IMR-90 (cell line): ENCODE results near the gene ORMDL3. TPM values are rescaled to one million over a fixed set of nuclear protein-coding genes. Genes with fewer than 3 reads are reported as not detected.

Experiments used
- ATAC-seq: fragments of 200-7000 bp; cut with Tn5 transposase; 2 replicates; pipeline ENCODE4 v1.9.1; 2020; ENCODE audit warnings: low read depth, mild to moderate bottlenecking, moderate library complexity
- BruUV-seq: library from RNA; stranded (reverse); fragments of 400-500 nt; replicated peaks from 2 replicates; lab custom pipeline; 2021; lab: Mats Ljungman, UMichigan
- CTCF ChIA-PET: fragments of 300-600 bp; formaldehyde crosslinking; extraction: SDS; loops from one replicate; lab custom pipeline; 2021; ENCODE audit warnings: antibody characterized with exemption; lab: Yijun Ruan, JAX
- POLR2A ChIA-PET: fragments of 300-600 bp; sonication (Branson Sonifier 250); formaldehyde crosslinking; loops from one replicate; lab custom pipeline; 2022; ENCODE audit warnings: antibody characterized with exemption; ENCODE audit not compliant: unreplicated experiment; lab: Charles Lee
- DNase-seq: peaks from one replicate; pipeline ENCODE4 v3.0.0; 2013
- H2AFZ ChIP-seq: replicated peaks from 2 replicates; pipeline ENCODE3; 2013; ENCODE audit warnings: low read length, mild to moderate bottlenecking; ENCODE audit not compliant: poor library complexity
- H2AK5ac ChIP-seq: 2 replicates; pipeline ENCODE4 v1.6.1; 2013; ENCODE audit warnings: low read depth, low read length, inconsistent platforms
- H2AK9ac ChIP-seq: replicated peaks from 2 replicates; pipeline ENCODE3; 2013; ENCODE audit warnings: mild to moderate bottlenecking, low read depth, low read length, moderate library complexity; ENCODE audit not compliant: poor library complexity
- H2BK120ac ChIP-seq: 2 replicates; pipeline ENCODE4 v1.6.1; 2013; ENCODE audit warnings: low read depth, low read length, inconsistent platforms
- H2BK15ac ChIP-seq: 3 replicates; pipeline ENCODE4 v1.6.1; 2013; ENCODE audit warnings: low read depth, low read length, inconsistent platforms
- H2BK20ac ChIP-seq: 2 replicates; pipeline ENCODE4 v1.6.1; 2013; ENCODE audit warnings: low read depth, mild to moderate bottlenecking, inconsistent platforms, low read length, moderate library complexity
- H2BK5ac ChIP-seq: 2 replicates; pipeline ENCODE4 v1.6.1; 2013; ENCODE audit warnings: mild to moderate bottlenecking, low read depth, low read length, inconsistent platforms; ENCODE audit not compliant: poor library complexity, severe bottlenecking
- H3K14ac ChIP-seq: replicated peaks from 2 replicates; pipeline ENCODE4 v1.6.1; 2013; ENCODE audit warnings: low read depth, low read length, inconsistent platforms
- H3K18ac ChIP-seq: 2 replicates; pipeline ENCODE4 v1.6.1; 2013; ENCODE audit warnings: low read depth, low read length, control low read depth
- H3K23ac ChIP-seq: 2 replicates; pipeline ENCODE4 v1.6.1; 2013; ENCODE audit warnings: low read depth, low read length, inconsistent platforms
- H3K27ac ChIP-seq: 2 replicates; pipeline ENCODE4 v1.5.1; 2013; ENCODE audit warnings: mild to moderate bottlenecking, control low read depth, low read length; ENCODE audit not compliant: insufficient read depth
- H3K27me3 ChIP-seq: 2 replicates; pipeline ENCODE4 v1.6.1; 2013; ENCODE audit warnings: low read length; ENCODE audit not compliant: control insufficient read depth, insufficient read depth
- H3K36me3 ChIP-seq: 2 replicates; pipeline ENCODE4 v1.6.1; 2013; ENCODE audit warnings: low read length, mixed read lengths; ENCODE audit not compliant: control insufficient read depth, insufficient read depth
- H3K4ac ChIP-seq: 2 replicates; pipeline ENCODE4 v1.6.1; 2013; ENCODE audit warnings: low read depth, low read length, inconsistent platforms
- H3K4me1 ChIP-seq: 2 replicates; pipeline ENCODE4 v1.6.1; 2013; ENCODE audit warnings: low read length, mixed read lengths; ENCODE audit not compliant: control insufficient read depth, insufficient read depth
- H3K4me2 ChIP-seq: 2 replicates; pipeline ENCODE4 v1.6.1; 2013; ENCODE audit warnings: low read depth, mild to moderate bottlenecking, control low read depth, low read length, moderate library complexity
- H3K4me3 ChIP-seq: 2 replicates; pipeline ENCODE4 v1.5.1; 2013; ENCODE audit warnings: low read depth, mild to moderate bottlenecking, control low read depth, low read length, moderate library complexity; ENCODE audit not compliant: insufficient read depth
- H3K56ac ChIP-seq: 2 replicates; pipeline ENCODE4 v1.6.1; 2013; ENCODE audit warnings: low read length, inconsistent platforms; ENCODE audit not compliant: insufficient read depth; ENCODE audit errors: extremely low read depth
- H3K79me1 ChIP-seq, 2 experiments: 2 replicates each; pipeline ENCODE4 v1.6.1; 2013; ENCODE audit warnings: low read length in 2 of 2, inconsistent platforms in 1 of 2, low read depth in 1 of 2
- H3K9ac ChIP-seq: 2 replicates; pipeline ENCODE4 v1.6.1; 2013; ENCODE audit warnings: low read depth, low read length, control low read depth
- H3K9me1 ChIP-seq: 2 replicates; pipeline ENCODE4 v1.6.1; 2013; ENCODE audit warnings: low read length, inconsistent platforms; ENCODE audit not compliant: insufficient read depth
- H3K9me3 ChIP-seq: 2 replicates; pipeline ENCODE4 v1.6.1; 2013; ENCODE audit warnings: low read length; ENCODE audit not compliant: control insufficient read depth, insufficient read depth
- H4K20me1 ChIP-seq: 2 replicates; pipeline ENCODE4 v1.6.1; 2013; ENCODE audit warnings: low read length, inconsistent platforms; ENCODE audit not compliant: insufficient read depth
- H4K5ac ChIP-seq: 2 replicates; pipeline ENCODE4 v1.6.1; 2013; ENCODE audit warnings: mild to moderate bottlenecking, low read depth, low read length, control low read depth
- H4K8ac ChIP-seq, 2 experiments: 2 replicates each; pipeline ENCODE4 v1.6.1; 2013; ENCODE audit warnings: low read depth in 2 of 2, low read length in 2 of 2, control low read depth in 1 of 2, inconsistent platforms in 1 of 2
- H4K91ac ChIP-seq: 2 replicates; pipeline ENCODE4 v1.6.1; 2013; ENCODE audit warnings: low read depth, low read length, inconsistent platforms; ENCODE audit not compliant: insufficient read depth
- BHLHE40 ChIP-seq: fragments of 150-350 bp; IDR thresholded peaks from 2 replicates; pipeline ENCODE4 v1.6.1; 2016; ENCODE audit warnings: mild to moderate bottlenecking, low read depth, low read length
- CEBPB ChIP-seq: IDR thresholded peaks from 2 replicates; pipeline ENCODE4 v1.6.1; 2012; ENCODE audit warnings: low read depth, low read length, improper control_type of control experiment
- CHD1 ChIP-seq: IDR thresholded peaks from 2 replicates; pipeline ENCODE4 v1.6.1; 2012; ENCODE audit warnings: low read depth, low read length, improper control_type of control experiment
- FOS ChIP-seq: fragments of 150-350 bp; IDR thresholded peaks from 2 replicates; pipeline ENCODE4 v1.6.1; 2016; ENCODE audit warnings: low read depth, low read length
- MAFK ChIP-seq: IDR thresholded peaks from 2 replicates; pipeline ENCODE4 v1.6.1; 2012; ENCODE audit warnings: low read depth, low read length, improper control_type of control experiment
- MAZ ChIP-seq: IDR thresholded peaks from 2 replicates; pipeline ENCODE4 v1.6.1; 2012; ENCODE audit warnings: low read depth, mild to moderate bottlenecking, low read length, improper control_type of control experiment, moderate library complexity, borderline replicate concordance
- MXI1 ChIP-seq: IDR thresholded peaks from 2 replicates; pipeline ENCODE4 v1.6.1; 2012; ENCODE audit warnings: low read depth, mild to moderate bottlenecking, low read length, moderate library complexity, borderline replicate concordance
- NFE2L2 ChIP-seq: fragments of 150-350 bp; IDR thresholded peaks from 2 replicates; pipeline ENCODE4 v1.6.1; 2016; ENCODE audit warnings: low read depth, mild to moderate bottlenecking, low read length
- POLR2A ChIP-seq: IDR thresholded peaks from 2 replicates; pipeline ENCODE4 v1.6.1; 2012; ENCODE audit warnings: mild to moderate bottlenecking, low read depth, low read length
- RAD21 ChIP-seq: IDR thresholded peaks from 2 replicates; pipeline ENCODE4 v1.6.1; 2012; ENCODE audit warnings: low read length, improper control_type of control experiment
- RCOR1 ChIP-seq: IDR thresholded peaks from 2 replicates; pipeline ENCODE4 v1.6.1; 2012; ENCODE audit warnings: mild to moderate bottlenecking, low read length, improper control_type of control experiment; ENCODE audit not compliant: insufficient replicate concordance
- RFX5 ChIP-seq: IDR thresholded peaks from 2 replicates; pipeline ENCODE4 v1.8.0; 2012; ENCODE audit warnings: low read depth, mild to moderate bottlenecking, low read length, moderate library complexity
- SMC3 ChIP-seq: fragments of 150-350 bp; IDR thresholded peaks from 2 replicates; pipeline ENCODE4 v1.6.1; 2016; ENCODE audit warnings: low read depth, mild to moderate bottlenecking, antibody characterized with exemption, low read length, moderate library complexity
- USF2 ChIP-seq: fragments of 150-350 bp; IDR thresholded peaks from 2 replicates; pipeline ENCODE4 v1.6.1; 2017; ENCODE audit warnings: mild to moderate bottlenecking, antibody characterized with exemption, low read length, low read depth
- WGBS, 2 experiments: methylation state at CpG; one replicate each; pipeline versions ENCODE4 v1.1.5 to v1.1.7; 2013; ENCODE audit warnings: missing lambda C conversion rate in 2 of 2; ENCODE audit not compliant: insufficient read length in 1 of 2; ENCODE audit errors: extremely low coverage in 2 of 2; 5-methylcytosine and 5-hydroxymethylcytosine counted together
- dilution Hi-C: fragments of 300-500 bp; cut with HindIII; formaldehyde crosslinking; loops from one replicate; pipeline ENCODE4 v1.14.3; 2018; ENCODE audit warnings: low sequenced_read_pairs; ENCODE audit not compliant: unreplicated experiment
- in situ Hi-C: fragments of 300-500 bp; cut with MboI; formaldehyde crosslinking; loops from 3 replicates; pipeline ENCODE4 v1.14.3; 2019; ENCODE audit warnings: low sequenced_read_pairs, inconsistent platforms, mixed read lengths
- intact Hi-C: fragments of 100-400 bp; cut with micrococcal nuclease; formaldehyde crosslinking; loops from 2 replicates; pipeline ENCODE4 v1.10.0; 2022
- polyA plus RNA-seq, 3 experiments: library from polyadenylated mRNA; depleted of rRNA; stranded (reverse); fragments of >200 nt; gene quantifications; 2 replicates each; pipeline ENCODE4 v1.2.3, GENCODE V29; 2012; ENCODE audit warnings: low replicate concordance in 1 of 3
- total RNA-seq: library from RNA; depleted of rRNA; stranded (reverse); fragments of >200 nt; gene quantifications from 2 replicates; pipeline ENCODE4 v1.2.3, GENCODE V29; 2012
- TF ChIP-seq, protein P1 (sequence below): conservative IDR thresholded peaks from 2 replicates; pipeline ENCODE4 v1.5.1; 2012; ENCODE audit warnings: mild to moderate bottlenecking, low read depth, low read length, improper control_type of control experiment
- TF ChIP-seq, protein P2 (sequence below): fragments of 150-350 bp; IDR thresholded peaks from 2 replicates; pipeline ENCODE4 v1.6.1; 2016; ENCODE audit warnings: low read depth, mild to moderate bottlenecking, low read length, moderate library complexity, borderline replicate concordance

The ORMDL3 gene
- total and polyA plus RNA-seq, 2 of the 4 experiments (the other 2 are of a cell fraction): 45.7 to 78.6 TPM

- BruUV-seq: no TSS peak
- DNase-seq: no peak
- Histone ChIP-seq H2BK20ac (no peak overlapping the region), H3K9me1 (peaks cover 12% of the 10 kb centered on the region), H4K8ac (no peak overlapping the region), H2BK15ac (no peak overlapping the region), H3K56ac (no peak overlapping the region), H3K27ac (no peak overlapping the region), H2AK5ac (no peak overlapping the region), H3K4me2 (no peak overlapping the region), H3K18ac (no peak overlapping the region), H4K5ac (no peak overlapping the region), H3K27me3 (peaks cover 7% of the 10 kb centered on the region), H3K36me3 (no peaks in the 10 kb centered on the region), H3K4me1 (peaks cover 7% of the 10 kb centered on the region), H3K9ac (no peak overlapping the region), H3K4ac (no peak overlapping the region), H3K14ac (no peak overlapping the region), H2BK120ac (no peak overlapping the region), H3K4me3 (no peak overlapping the region), H3K9me3 (no peaks in the 10 kb centered on the region), H4K20me1 (no peaks in the 10 kb centered on the region), H2BK5ac (no peak overlapping the region), H4K91ac (no peak overlapping the region), H2AFZ (no peak overlapping the region), H3K23ac (no peak overlapping the region), H3K79me1 (peaks cover 0 to 4% of the 10 kb centered on the region in 2 experiments; a peak in 1 of 4 replicates), H2AK9ac (no peak overlapping the region)
- ChIA-PET POLR2A (no interaction called here), CTCF (no interaction called here)
- WGBS, 2 experiments: 80% methylated on average over 1 of the region's 2 CpGs; no CpG with 5 or more reads in 1 of the 2 experiments
- no peak for TF ChIP-seq POLR2A
- TF ChIP-seq RCOR1: no peak
- no peak for TF ChIP-seq RFX5
- TF ChIP-seq, protein P1, sequence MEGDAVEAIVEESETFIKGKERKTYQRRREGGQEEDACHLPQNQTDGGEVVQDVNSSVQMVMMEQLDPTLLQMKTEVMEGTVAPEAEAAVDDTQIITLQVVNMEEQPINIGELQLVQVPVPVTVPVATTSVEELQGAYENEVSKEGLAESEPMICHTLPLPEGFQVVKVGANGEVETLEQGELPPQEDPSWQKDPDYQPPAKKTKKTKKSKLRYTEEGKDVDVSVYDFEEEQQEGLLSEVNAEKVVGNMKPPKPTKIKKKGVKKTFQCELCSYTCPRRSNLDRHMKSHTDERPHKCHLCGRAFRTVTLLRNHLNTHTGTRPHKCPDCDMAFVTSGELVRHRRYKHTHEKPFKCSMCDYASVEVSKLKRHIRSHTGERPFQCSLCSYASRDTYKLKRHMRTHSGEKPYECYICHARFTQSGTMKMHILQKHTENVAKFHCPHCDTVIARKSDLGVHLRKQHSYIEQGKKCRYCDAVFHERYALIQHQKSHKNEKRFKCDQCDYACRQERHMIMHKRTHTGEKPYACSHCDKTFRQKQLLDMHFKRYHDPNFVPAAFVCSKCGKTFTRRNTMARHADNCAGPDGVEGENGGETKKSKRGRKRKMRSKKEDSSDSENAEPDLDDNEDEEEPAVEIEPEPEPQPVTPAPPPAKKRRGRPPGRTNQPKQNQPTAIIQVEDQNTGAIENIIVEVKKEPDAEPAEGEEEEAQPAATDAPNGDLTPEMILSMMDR: no peak
- no peak for TF ChIP-seq USF2
- TF ChIP-seq CHD1: no peak
- TF ChIP-seq RAD21: no peak
- TF ChIP-seq FOS: no peak
- no peak for TF ChIP-seq MXI1
- TF ChIP-seq MAZ: no peak
- no peak for TF ChIP-seq NFE2L2
- no peak for TF ChIP-seq SMC3
- TF ChIP-seq, protein P2, sequence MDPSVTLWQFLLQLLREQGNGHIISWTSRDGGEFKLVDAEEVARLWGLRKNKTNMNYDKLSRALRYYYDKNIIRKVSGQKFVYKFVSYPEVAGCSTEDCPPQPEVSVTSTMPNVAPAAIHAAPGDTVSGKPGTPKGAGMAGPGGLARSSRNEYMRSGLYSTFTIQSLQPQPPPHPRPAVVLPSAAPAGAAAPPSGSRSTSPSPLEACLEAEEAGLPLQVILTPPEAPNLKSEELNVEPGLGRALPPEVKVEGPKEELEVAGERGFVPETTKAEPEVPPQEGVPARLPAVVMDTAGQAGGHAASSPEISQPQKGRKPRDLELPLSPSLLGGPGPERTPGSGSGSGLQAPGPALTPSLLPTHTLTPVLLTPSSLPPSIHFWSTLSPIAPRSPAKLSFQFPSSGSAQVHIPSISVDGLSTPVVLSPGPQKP: no peak
- no peak for TF ChIP-seq BHLHE40
- TF ChIP-seq CEBPB: no peak
- TF ChIP-seq MAFK: no peak
- dilution Hi-C loops (no loop called here), in situ Hi-C loops (no loop called here), intact Hi-C loops (no loop called here)
- no peak for ATAC-seq
These were observed 21.6 kb upstream of the ORMDL3 start for GRCh38 chr17:39949028-39949427.
